C4-2B (cell line): ENCODE data around the gene TMED7.

ENCODE experiments used
- CTCF ChIP-seq: fragments of 450-650 bp; conservative IDR thresholded peaks from 2 replicates; pipeline ENCODE4 v1.5.1; 2017; ENCODE audit warnings: mild to moderate bottlenecking
- ZFX ChIP-seq: fragments of 450-650 bp; IDR thresholded peaks from 2 replicates; pipeline ENCODE4 v1.6.1; 2017

- TF ChIP-seq CTCF (no peak), ZFX (no peak)
Measured at GRCh38 chr5:115655994-115656393, 30.2 kb upstream of the TMED7 start.
